Measurements from ENCODE around the gene TTLL11.

The TTLL11 gene

DNA sequence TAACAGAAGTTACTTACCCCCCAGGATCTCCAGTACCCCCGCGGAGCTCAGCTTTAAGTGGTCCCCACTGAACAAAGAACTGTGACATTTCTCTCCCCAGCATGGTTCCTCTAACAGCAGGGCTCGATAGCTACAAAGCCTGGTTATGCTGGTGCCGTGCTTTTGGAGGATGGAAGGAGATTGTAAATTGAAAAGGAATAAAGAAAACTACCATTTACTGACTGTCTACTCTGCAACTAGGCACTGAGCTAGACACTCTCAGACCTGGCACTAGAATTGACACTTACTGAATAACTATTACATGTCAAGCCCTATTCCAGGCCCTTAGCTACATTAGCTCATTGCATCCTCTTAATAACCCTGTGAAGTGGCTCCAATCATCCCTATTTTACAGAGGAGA lies 145.3 kb downstream of the TTLL11 start:
- Histone ChIP-seq H3K27me3 (replicated peaks; ENCODE audit: control insufficient read depth, insufficient read depth, low read length) (peaks cover 2% of the 10 kb centered on the region), H3K4me3 (replicated peaks; ENCODE audit: low read depth, low read length) (no peak overlapping the region), H3K36me3 (ENCODE audit: control insufficient read depth, insufficient read depth, low read length) (no peaks in the 10 kb centered on the region)
- DNase-seq (ENCODE audit: extremely low read depth, insufficient read length) = no peak
- TF ChIP-seq, protein P1, sequence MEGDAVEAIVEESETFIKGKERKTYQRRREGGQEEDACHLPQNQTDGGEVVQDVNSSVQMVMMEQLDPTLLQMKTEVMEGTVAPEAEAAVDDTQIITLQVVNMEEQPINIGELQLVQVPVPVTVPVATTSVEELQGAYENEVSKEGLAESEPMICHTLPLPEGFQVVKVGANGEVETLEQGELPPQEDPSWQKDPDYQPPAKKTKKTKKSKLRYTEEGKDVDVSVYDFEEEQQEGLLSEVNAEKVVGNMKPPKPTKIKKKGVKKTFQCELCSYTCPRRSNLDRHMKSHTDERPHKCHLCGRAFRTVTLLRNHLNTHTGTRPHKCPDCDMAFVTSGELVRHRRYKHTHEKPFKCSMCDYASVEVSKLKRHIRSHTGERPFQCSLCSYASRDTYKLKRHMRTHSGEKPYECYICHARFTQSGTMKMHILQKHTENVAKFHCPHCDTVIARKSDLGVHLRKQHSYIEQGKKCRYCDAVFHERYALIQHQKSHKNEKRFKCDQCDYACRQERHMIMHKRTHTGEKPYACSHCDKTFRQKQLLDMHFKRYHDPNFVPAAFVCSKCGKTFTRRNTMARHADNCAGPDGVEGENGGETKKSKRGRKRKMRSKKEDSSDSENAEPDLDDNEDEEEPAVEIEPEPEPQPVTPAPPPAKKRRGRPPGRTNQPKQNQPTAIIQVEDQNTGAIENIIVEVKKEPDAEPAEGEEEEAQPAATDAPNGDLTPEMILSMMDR (IDR thresholded peaks at IDR 0.05; ENCODE audit: insufficient read depth, low read length, poor library complexity, severe bottlenecking) = no peak

DNA sequence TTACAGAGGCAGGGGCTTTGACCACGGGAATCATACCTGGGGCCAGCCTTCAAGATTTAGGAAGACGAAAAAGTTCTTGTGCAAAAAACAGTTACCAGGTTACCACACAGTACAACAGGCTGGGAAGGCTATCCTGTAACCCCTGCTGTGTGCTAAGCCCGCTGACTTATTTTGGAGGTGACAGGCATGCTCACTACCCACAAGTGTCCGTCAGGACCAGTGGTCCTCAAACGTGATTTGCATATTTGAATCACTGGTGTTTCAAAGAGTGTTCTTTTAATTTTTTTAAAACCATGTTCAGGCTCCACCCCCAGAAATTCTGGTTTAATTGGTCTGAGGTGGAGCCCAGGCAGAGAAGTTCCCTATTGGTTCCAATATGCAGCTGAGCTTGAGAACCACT lies 146.6 kb downstream of the TTLL11 start:
- TF ChIP-seq, protein P1 (IDR thresholded peaks at IDR 0.05; ENCODE audit: insufficient read depth, low read length, poor library complexity, severe bottlenecking) = no peak
- Histone ChIP-seq H3K27me3 (replicated peaks; ENCODE audit: control insufficient read depth, insufficient read depth, low read length) (peaks cover 2% of the 10 kb centered on the region), H3K36me3 (ENCODE audit: control insufficient read depth, insufficient read depth, low read length) (no peaks in the 10 kb centered on the region), H3K4me3 (replicated peaks; ENCODE audit: low read depth, low read length) (no peak overlapping the region)
- DNase-seq (ENCODE audit: extremely low read depth, insufficient read length) = no peak

- TF ChIP-seq, protein P1 (IDR thresholded peaks at IDR 0.05; ENCODE audit: insufficient read depth, low read length, poor library complexity, severe bottlenecking) = no peak
- DNase-seq (ENCODE audit: extremely low read depth, insufficient read length) = no peak
- Histone ChIP-seq H3K36me3 (ENCODE audit: control insufficient read depth, insufficient read depth, low read length) (no peaks in the 10 kb centered on the region), H3K27me3 (replicated peaks; ENCODE audit: control insufficient read depth, insufficient read depth, low read length) (peaks cover 2% of the 10 kb centered on the region), H3K4me3 (replicated peaks; ENCODE audit: low read depth, low read length) (no peak overlapping the region)
These were observed 147.3 kb downstream of the TTLL11 start for GRCh38 chr9:121945849-121946248.

- no peak for DNase-seq (ENCODE audit: extremely low read depth, insufficient read length)
- Histone ChIP-seq H3K36me3 (ENCODE audit: control insufficient read depth, insufficient read depth, low read length) (no peaks in the 10 kb centered on the region), H3K27me3 (replicated peaks; ENCODE audit: control insufficient read depth, insufficient read depth, low read length) (peaks cover 2% of the 10 kb centered on the region), H3K4me3 (replicated peaks; ENCODE audit: low read depth, low read length) (no peak overlapping the region)
- TF ChIP-seq, protein P1 (IDR thresholded peaks at IDR 0.05; ENCODE audit: insufficient read depth, low read length, poor library complexity, severe bottlenecking) = no peak
These were observed 147.8 kb downstream of the TTLL11 start for GRCh38 chr9:121945281-121945680.

- Histone ChIP-seq H3K27me3 (replicated peaks; ENCODE audit: control insufficient read depth, insufficient read depth, low read length) (peaks cover 2% of the 10 kb centered on the region), H3K36me3 (ENCODE audit: control insufficient read depth, insufficient read depth, low read length) (no peaks in the 10 kb centered on the region), H3K4me3 (replicated peaks; ENCODE audit: low read depth, low read length) (no peak overlapping the region)
- TF ChIP-seq, protein P1 (IDR thresholded peaks at IDR 0.05; ENCODE audit: insufficient read depth, low read length, poor library complexity, severe bottlenecking) = no peak
- no peak for DNase-seq (ENCODE audit: extremely low read depth, insufficient read length)
These were observed 148.4 kb downstream of the TTLL11 start for GRCh38 chr9:121944711-121945191.

DNA sequence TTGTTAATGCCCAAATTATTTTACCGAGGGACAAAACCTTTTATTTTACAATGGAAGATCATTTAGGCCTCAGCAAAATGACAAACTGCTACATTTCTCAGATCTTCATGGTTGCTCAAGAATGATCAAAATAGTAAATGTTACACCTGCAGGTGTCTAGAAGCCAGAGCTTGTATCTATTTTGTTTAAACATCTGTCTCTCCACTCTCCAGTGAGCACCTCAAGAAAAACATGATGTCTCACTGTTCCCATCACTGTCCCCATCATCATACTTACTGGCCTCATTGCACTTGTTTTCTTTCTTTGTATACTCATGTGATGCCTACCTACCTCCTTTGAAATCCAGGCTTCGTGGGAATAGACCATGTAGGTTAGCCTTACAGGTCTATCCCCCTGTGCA lies 149.6 kb downstream of the TTLL11 start:
- Histone ChIP-seq H3K4me3 (replicated peaks; ENCODE audit: low read depth, low read length) (no peak overlapping the region), H3K36me3 (ENCODE audit: control insufficient read depth, insufficient read depth, low read length) (no peaks in the 10 kb centered on the region), H3K27me3 (replicated peaks; ENCODE audit: control insufficient read depth, insufficient read depth, low read length) (no peaks in the 10 kb centered on the region; the same call in 1 of the 2 replicates)
- TF ChIP-seq, protein P1 (IDR thresholded peaks at IDR 0.05; ENCODE audit: insufficient read depth, low read length, poor library complexity, severe bottlenecking) = no peak
- DNase-seq (ENCODE audit: extremely low read depth, insufficient read length) = no peak
